ENCODE data around the gene OR5K1.

GRCh38 chr3:98440283-98440682 is 22.7 kb upstream of the OR5K1 start:
- TF ChIP-seq CTCF (IDR thresholded peaks at IDR 0.05; ENCODE audit: control extremely low read depth in 1 of 3, insufficient read depth in 1 of 3, low read depth in 1 of 3, low read length in 3 of 3) (no peak), EZH2 (IDR thresholded peaks at IDR 0.05; ENCODE audit: low read depth, low read length, severe bottlenecking) (no peak), CBX8 (IDR thresholded peaks at IDR 0.05; ENCODE audit: borderline replicate concordance, low read depth, low read length) (no peak), HDAC2 (IDR thresholded peaks at IDR 0.05; ENCODE audit: borderline replicate concordance in 1 of 2, low read depth in 2 of 2, low read length in 2 of 2) (no peak), ZNF274 (IDR thresholded peaks at IDR 0.05; ENCODE audit: borderline replicate concordance, extremely low read depth, low read length) (no peak), ATF3 (IDR thresholded peaks at IDR 0.05; ENCODE audit: insufficient read depth, low read depth, low read length) (no peak), TEAD4 (IDR thresholded peaks at IDR 0.05; ENCODE audit: low read depth, low read length) (no peak), POLR2A (IDR thresholded peaks at IDR 0.05; ENCODE audit: control extremely low read depth in 1 of 2, low read depth in 2 of 2, low read length in 2 of 2) (no peak), CREB1 (IDR thresholded peaks at IDR 0.05) (no peak), GABPA (IDR thresholded peaks at IDR 0.05; ENCODE audit: borderline replicate concordance, insufficient read depth, low read length) (no peak), CEBPB (IDR thresholded peaks at IDR 0.05; ENCODE audit: low read depth, low read length) (no peak)

Measured in H1 (cell line).